ENCODE data around the gene CCDC88A.
"Not testable (repeated sequence)": the region's sequence is repeated elsewhere in the genome, so short reads cannot be mapped to it uniquely, and the experiment has no call there.

CCDC88A gene

DNA sequence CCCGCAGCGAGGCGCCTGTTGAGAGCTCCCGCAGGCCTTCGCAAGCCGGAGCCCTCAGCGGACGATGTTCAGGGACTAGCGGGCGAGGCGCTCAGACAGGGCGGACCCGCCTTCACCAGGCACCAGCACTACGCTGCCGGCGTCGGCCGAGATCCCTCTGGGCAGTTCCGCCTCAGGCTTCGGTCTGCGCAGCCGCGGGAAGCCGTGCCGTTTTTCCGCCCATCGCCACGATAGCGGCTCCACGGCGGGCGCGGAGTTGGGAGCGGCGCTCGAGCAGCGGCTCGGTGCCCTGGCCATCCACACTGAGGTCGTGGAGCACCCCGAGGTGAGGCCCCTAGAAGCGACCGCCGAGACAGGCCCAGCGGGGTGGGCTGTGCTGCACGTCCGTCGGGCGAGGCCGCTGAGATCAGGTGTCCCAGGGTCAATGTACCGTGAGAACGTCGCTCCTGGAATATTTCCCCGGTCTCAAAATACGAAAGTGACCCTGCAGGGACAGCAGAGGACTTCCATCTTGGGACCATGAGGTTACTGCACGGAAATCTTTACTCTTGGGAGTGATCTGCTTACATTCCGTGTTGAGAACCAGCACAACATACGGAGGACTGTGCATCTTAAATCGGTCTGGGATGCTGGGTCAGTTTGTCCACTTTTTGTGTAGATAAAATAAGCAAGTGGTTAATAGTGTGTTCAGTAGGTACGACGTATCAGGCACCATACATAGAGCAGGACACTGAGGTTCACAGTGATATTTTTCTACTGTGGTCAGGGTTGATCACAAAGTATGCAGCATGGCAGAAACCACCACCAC is 137.3 kb downstream of the CCDC88A start:
- DNase-seq, result peak; percentile 91

DNA sequence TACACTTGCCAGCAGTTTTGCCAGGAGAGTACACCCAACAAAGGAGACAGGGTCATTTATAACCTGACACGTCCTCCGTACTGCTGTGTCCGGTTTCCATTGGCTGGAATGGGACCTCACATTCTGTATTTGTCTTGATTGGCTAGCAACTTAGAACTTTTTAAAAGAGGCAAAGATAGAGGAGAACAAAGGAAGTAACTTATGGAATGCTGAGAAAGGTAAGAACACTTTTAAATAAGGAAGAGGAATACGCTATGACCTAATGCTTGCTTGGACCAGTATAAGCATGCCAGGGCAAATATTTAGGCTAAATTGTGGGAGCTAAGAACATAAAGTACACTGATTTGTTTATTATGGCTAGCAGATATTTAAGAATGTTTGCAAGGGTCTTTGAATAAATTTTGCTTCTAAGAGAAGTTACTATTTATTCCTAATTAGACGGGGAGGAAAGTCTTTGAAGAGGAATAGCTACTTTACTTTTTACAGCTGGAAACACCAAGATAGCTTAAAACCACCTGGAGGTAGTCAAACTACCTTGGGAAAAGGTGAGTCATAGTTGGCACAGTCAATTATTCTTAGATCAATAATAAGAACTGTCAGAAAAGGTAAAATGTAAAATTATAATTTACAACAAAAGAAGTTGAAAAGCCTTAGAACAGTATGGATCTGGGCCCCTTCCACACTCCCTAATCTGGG is 138.7 kb downstream of the CCDC88A start:
- not testable (repeated sequence) for DNase-seq

DNA sequence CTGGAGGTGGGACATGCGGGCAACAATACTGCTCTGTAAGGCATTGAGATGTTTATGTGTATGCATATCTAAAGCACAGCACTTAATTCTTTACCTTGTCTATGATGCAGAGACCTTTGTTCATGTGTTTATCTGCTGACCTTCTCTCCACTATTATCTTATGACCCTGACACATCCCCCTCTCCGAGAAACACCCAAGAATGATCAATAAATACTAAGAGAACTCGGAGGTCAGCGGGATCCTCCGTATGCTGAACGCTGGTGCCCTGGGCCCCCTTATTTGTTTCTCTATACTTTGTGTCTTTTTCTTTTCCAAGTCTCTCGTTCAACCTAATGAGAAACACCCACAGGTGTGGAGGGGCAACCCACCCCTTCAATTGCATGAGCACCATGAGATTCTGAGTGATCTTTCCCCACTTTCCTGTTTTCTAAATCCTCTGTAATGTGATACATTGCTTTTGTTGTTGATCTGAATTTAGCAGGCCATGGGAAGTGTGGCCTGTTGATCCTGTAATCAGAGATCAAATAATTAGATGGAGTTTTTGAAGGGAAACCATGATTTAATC is 139.7 kb downstream of the CCDC88A start:
- not testable (repeated sequence) for DNase-seq

DNA sequence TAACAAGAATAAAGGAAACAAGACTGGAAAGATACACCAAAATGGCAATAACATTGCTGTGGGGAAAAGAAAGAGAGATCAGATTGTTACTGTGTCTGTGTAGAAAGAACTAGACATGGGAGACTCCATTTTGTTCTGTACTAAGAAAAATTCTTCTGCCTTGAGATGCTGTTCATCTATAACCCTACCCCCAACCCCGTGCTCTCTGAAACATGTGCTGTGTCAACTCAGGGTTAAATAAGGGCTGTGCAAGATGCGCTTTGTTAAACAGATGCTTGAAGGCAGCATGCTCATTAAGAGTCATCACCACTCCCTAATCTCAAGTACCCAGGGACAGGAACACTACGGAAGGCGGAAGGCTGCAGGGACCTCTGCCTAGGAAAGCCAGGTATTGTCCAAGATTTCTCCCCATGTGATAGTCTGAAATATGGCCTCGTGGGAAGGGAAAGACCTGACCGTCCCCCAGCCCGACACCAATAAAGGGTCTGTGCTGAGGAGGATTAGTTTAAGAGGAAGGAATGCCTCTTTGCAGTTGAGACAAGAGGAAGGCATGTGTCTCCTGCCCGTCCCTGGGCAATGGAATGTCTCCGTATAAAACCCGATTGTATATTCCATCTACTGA is 140.3 kb downstream of the CCDC88A start:
- not testable (repeated sequence) for DNase-seq

DNA sequence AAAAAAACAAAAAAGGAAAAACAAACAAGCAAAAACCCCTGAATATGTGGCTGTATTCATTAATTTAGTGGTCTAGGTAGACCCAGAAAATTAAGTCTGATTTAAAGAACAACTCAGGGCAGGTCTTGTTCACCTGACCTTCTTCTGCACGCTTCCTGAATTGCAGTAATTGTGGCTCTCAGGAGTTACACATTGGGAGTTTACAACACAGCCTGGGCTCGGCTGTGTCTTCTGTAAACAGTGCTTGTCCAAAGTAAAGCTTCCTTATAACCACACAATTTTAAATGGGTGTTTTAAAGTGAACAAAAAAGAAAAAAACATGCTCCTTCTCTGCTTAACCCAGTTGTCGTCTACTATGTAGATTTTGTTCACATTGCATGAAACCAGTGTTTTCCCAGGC is 142.3 kb downstream of the CCDC88A start:
- no peak for DNase-seq

DNA sequence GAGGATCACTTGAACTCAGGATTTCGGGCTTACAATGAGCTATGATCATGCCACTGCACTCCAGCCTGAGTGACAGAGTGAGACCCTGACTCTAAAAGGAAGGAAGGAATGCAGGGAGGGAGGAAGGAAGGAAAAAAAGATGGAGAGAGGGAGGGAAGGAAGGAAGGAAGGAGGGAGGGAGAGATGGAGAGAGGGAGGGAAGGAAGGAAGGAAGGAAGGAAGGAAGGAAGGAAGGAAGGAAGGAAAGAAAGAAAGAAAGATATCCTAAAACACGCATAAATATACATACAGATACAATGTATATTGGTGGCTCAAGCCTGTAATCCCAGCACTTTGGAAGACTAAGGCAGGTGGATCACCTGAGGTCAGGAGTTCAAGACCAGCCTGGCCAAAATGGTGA is 145.3 kb downstream of the CCDC88A start:
- DNase-seq, result not testable (repeated sequence)

DNA sequence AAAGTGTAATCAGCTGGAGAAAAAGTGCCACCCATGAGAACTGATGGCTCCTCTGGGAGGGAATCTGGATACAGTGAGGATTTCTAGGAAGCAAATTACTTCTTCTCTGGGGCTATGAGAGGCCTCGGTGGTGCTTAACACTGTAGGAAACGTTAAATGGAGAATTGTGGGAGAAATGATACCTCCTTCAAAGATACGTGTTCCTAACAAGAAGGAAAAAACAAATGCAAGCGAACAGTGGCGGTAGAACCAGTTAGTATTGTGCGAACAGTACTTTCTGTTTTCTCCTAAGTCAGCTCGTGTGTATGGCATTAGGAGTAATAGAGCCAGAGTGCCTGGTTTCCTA is 150.0 kb downstream of the CCDC88A start:
- DNase-seq, result no peak

DNA sequence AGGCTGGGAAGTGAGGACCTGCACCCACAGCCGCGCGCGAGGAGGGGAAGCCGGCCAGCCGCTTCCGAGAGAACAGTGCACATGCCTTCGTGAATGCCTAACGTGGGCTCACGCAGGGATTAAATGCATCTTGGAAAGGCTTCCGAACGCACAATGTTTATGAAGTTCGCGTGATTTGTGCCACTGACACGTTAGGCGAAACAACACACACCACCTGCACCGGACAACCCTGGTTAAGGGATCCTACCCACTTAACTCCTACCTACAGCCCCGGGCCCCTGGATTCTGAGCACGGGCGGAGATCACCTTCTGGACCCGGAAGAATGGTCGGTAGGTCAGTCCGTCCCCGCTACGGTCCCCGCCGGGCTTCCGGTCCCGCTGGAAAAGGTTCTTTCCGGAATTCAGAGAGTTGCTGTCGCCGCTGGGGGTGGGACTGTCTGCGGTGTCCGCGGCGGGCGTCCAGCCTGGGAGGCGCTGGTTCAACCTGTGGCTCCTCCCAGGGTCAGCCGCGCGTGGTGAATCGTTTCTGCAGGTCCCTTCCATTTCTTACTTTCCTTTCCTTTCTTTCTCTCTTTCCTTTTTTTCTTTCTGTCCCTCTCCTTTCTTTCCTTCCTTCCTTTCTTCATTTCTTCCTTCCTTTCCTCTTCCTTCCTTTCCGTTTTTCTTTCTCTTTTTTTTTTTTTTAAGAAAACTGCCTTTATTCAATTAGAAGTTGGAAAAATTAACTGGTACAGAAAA is 150.6 kb downstream of the CCDC88A start, which contains the start of gene MTIF2:
Gene MTIF2 (minus strand): TSS at position 325 of the 738 bp plus-strand sequence. CDS start 5,373 bp downstream, outside the sequence.
- peak; percentile 95 for DNase-seq

DNA sequence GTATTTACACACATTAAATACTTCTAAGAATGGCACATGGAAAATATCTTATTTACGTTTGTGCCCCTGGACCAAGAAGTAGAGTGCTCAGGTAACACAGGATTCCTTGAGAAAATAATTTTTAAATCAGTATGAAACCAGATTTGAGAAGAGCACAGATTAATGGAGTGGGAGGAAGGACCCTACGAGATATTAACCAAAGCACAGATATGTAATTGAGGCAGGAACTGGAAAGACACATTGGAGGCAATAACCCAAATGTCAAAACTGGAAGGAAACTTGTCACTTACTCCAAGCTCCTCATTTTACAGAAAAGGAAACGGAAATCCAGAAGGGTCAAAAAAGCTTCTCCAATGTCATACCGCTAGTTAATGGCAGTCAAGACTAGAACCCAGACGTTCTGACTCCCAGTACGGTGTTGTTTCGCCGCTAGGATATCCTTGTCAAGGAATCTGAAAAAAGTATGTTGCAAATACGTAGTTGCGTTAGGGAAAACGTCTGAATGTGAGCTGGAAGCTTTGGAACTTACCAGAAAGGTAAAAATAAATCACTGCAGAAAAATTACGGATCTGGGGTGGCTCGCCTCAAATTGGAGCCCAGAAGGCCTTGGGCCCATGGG is 151.3 kb downstream of the CCDC88A start:
- DNase-seq, result peak; percentile 20

DNA sequence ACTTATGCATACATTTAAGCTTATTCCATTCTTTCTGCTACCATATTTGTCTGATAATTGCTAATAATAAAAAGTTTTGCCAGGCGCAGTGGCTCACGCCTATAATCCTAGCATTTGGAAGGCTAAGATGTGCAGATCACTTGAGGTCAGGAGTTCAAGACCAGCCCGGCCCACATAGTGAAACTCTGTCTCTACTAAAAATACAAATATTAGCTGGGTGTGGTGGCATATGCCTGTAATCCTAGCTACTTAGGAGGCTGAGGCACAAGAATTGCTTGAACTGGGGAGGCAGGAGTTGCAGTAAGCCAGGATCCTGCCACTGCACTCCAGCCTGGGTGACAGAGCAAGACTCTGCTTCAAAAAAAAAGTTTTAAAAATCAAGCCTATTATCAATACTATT is 160.1 kb downstream of the CCDC88A start:
- DNase-seq, result not testable (repeated sequence)

DNA sequence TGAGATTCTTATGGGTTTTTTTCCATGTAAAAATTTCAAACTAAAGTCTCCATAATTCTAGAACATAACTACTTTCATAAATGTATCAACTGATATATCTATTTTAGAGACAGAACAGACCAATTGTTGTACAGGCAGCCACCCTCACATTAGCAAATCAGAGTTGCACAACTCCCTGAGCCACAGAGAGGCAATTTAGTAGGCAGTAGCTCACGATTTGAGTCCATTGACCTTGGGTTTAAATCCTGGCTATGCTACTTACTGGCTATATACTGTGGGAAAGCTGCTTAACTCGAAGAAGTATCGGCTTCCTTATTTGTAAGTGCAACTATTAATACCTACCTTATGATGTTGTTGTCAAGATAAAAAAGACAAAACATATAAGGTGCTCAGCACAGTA is 166.8 kb downstream of the CCDC88A start:
- no peak for DNase-seq

DNA sequence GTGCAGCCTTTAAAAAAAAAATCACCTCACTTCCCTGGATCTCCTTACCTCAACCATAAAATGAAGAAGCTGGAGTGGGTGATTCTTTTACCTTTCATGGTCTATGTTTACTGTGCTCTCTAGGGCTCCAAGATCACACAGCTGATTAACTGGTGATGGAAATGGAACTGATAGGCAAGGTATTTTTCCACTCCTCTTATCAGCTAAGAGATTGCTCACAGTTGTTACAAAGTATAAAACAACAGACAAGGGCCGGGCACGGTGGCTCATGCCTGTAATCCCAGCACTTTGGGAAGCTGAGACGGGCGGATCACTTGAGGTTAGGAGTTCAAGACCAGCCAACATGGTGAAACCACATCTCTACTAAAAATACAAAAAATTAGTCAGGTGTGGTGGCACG is 172.6 kb downstream of the CCDC88A start:
- no peak for DNase-seq

DNA sequence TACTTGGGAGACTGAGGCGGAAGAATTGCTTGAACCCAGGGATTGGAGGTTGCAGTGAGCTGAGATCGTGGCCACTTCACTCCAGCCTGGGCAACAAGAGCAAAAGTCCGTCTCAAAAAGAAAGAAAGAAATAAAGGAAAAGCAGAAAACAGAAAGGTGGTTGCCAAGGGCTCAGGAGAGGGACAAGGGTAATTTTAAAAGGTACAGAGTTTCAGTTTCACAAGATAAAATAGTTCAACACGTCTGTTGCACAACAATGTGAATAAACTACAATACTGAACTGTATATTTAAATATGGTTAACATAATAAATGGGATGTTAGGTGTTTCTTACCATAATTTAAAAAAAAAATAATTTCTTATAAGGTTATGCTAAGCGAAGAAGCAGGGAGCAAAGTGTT is 174.2 kb downstream of the CCDC88A start:
- DNase-seq, result no peak

DNA sequence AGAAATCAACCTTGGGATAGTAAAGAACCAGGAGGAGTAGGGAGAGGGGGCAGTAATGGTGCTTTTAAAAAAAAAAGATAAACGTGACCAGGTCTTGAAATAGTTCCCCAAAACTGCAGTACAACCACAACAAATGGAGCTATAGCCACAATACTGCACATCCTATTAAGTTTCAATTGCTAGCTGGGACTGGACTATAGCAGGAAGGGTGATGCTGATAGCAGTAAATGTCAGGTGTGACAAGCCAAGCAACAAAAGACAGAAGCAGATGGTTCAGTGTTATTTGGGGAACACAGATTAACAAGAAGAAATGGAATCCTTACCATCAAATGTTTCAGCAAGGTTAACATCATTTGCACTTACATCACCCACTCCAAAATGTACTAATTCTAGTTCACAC is 177.0 kb downstream of the CCDC88A start:
- DNase-seq, result no peak

DNA sequence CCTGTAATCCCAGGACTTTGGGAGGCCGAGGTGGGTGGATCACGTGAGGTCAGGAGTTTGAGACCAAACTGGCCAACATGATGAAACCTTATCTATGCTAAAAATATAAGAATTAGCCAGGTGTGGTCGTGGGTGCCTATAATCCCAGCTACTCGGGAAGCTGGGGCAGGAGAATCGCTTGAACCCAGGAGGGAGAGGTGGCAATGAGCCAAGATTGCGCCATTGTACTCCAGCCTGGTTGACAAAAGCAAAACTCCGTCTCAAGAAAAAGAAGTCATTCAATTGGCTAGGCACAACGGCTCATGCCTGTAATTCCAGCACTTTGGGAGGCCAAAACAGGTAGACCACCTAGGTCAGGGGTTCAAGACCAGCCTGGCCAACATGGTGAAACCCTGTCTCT is 178.1 kb downstream of the CCDC88A start:
- DNase-seq, result not testable (repeated sequence)

DNA sequence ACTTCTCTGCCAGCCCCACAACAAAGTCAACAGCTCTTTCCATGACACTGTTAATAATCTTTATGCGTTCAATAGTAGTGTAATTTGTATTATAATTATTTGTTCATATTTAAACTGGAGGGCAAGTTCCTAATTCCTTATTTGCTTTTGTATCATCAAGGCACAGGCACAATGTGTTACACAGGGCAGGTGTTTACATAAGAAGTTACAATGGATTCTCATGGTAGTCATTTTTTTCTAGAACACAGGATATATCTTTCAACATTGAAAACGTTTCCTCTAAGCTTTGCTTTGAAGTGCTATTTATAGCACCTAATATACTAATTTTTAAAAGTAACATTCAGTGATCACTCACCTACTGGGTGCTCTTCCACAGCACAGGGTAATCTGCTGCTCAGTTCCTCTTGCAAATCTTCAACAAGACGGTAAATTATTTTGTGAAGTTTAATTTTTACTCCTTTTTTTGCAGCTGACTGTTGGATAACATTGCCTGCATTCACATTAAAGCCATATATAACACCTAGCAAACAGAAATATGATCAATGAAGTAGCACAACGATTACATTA is 179.9 kb downstream of the CCDC88A start:
- no peak for DNase-seq
